Measurements from ENCODE around the gene PRORP. TPM values are rescaled to one million over a fixed set of nuclear protein-coding genes. Genes with fewer than 3 reads are reported as not detected.
A peak's percentile ranks its signal among the peaks of the same experiment; 100 is the strongest.

Gene PRORP
- total and polyA plus RNA-seq, 2 experiments from 2014 or later: 28.8 to 50.4 TPM

DNA sequence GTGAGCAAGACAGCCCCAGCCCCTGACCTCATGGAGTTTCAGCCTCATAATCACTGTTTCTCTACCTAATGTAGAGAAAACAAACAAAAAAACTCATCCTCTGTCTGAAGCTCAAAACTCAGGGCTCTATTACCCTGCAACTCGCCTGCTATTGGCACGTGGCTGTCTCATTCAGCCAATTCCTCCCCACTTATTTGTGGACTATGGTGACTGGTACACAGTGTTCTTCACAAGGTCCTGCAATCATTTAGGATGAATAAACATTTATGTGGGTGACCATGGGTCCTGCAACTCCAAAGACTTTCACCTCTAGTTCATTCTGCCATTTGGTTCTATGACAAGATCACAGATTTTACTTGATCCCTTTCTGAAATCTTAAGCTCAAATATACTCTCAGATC lies 5.2 kb upstream of the PRORP start (continued):
- TF ChIP-seq, protein P1, sequence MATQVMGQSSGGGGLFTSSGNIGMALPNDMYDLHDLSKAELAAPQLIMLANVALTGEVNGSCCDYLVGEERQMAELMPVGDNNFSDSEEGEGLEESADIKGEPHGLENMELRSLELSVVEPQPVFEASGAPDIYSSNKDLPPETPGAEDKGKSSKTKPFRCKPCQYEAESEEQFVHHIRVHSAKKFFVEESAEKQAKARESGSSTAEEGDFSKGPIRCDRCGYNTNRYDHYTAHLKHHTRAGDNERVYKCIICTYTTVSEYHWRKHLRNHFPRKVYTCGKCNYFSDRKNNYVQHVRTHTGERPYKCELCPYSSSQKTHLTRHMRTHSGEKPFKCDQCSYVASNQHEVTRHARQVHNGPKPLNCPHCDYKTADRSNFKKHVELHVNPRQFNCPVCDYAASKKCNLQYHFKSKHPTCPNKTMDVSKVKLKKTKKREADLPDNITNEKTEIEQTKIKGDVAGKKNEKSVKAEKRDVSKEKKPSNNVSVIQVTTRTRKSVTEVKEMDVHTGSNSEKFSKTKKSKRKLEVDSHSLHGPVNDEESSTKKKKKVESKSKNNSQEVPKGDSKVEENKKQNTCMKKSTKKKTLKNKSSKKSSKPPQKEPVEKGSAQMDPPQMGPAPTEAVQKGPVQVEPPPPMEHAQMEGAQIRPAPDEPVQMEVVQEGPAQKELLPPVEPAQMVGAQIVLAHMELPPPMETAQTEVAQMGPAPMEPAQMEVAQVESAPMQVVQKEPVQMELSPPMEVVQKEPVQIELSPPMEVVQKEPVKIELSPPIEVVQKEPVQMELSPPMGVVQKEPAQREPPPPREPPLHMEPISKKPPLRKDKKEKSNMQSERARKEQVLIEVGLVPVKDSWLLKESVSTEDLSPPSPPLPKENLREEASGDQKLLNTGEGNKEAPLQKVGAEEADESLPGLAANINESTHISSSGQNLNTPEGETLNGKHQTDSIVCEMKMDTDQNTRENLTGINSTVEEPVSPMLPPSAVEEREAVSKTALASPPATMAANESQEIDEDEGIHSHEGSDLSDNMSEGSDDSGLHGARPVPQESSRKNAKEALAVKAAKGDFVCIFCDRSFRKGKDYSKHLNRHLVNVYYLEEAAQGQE (IDR thresholded peaks at IDR 0.05; ENCODE audit: unreplicated experiment): no peak
- no peak for TF ChIP-seq NANOG (IDR thresholded peaks at IDR 0.05; ENCODE audit: borderline replicate concordance)
- TF ChIP-seq, protein P2, sequence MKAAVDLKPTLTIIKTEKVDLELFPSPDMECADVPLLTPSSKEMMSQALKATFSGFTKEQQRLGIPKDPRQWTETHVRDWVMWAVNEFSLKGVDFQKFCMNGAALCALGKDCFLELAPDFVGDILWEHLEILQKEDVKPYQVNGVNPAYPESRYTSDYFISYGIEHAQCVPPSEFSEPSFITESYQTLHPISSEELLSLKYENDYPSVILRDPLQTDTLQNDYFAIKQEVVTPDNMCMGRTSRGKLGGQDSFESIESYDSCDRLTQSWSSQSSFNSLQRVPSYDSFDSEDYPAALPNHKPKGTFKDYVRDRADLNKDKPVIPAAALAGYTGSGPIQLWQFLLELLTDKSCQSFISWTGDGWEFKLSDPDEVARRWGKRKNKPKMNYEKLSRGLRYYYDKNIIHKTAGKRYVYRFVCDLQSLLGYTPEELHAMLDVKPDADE (IDR thresholded peaks at IDR 0.05): no peak
- TF ChIP-seq EZH2 (IDR thresholded peaks at IDR 0.05; ENCODE audit: low read depth, unreplicated experiment): no peak
- no peak for TF ChIP-seq EZH2phosphoT487 (IDR thresholded peaks at IDR 0.05; ENCODE audit: unreplicated experiment)
- no peak for TF ChIP-seq ZNF331 (CRISPR knock-in tag; IDR thresholded peaks at IDR 0.05; ENCODE audit: low read depth)
- no peak for TF ChIP-seq POLR2AphosphoS5 (IDR thresholded peaks at IDR 0.05; ENCODE audit: low read depth)

DNA sequence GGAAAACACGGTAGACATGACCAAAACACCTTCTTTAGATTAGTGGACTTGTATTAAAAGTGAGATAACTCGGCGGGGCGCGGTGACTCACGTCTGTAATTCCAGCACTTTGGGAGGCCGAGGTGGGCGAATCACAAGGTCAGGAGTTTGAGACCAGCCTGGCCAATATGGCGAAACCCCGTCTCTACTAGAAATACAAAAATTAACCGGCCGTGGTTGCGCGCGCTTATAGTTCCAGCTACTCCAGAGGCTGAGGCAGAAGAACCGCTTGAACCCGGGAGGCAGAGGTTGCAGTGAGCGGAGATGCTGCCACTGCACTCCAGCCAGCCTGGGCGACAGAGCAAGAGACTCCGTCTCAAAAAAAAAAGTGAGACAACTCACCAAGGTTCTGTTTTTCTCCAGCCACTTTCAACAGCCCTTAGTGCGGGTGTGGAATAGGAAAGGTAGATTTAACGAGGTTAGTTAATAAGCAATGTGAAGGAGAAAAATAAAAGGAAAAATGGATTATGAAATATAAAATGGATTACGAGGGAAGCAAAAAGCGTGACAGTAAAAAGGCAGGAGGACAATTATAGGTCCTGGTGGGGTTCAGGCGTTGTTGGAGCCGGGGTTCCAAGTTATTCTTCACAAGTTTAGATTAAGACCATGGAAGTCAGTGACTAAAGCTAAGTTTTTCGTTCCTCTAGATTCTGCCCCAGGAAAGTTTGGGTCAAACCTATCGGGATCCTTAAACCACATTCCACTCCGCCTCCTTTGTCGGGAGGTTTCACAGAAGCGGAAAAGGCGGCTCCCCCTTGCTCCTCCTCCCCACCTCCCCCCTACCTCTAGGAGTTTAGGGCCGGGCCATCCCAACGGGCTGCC lies 1.1 kb upstream of the PRORP start:
- H3K9me3 Mint-ChIP-seq: no peaks in the 10 kb centered on the region
- H3K9me2 ChIP-seq (ENCODE audit: insufficient read depth): no peaks in the 10 kb centered on the region
- peaks cover 10% of the 10 kb centered on the region for H3K36me3 Mint-ChIP-seq (ENCODE audit: low read depth)
- H3K4me3 ChIP-seq: peak overlapping the region; percentile 77
- H2AFZ ChIP-seq: peak overlapping the region; percentile 30
- H3K27ac Mint-ChIP-seq: peak overlapping the region; percentile 100
- no peaks in the 10 kb centered on the region for H3K27me3 ChIP-seq (ENCODE audit: insufficient read depth)
- H3K36me3 ChIP-seq (ENCODE audit: insufficient read depth): no peaks in the 10 kb centered on the region
- H3K4me3 Mint-ChIP-seq: peak overlapping the region; percentile 96
- no peaks in the 10 kb centered on the region for H4K20me1 ChIP-seq (replicated peaks; ENCODE audit: insufficient read depth)
- peak overlapping the region; percentile 84 for H3K4me2 ChIP-seq
- H3K79me2 ChIP-seq (replicated peaks; ENCODE audit: insufficient read depth): peaks cover 25% of the 10 kb centered on the region; the same call in 1 of the 2 replicates
- H3K27me3 Mint-ChIP-seq (ENCODE audit: insufficient read depth, low read depth, poor library complexity): peaks cover 9% of the 10 kb centered on the region
- peak; percentile 72 for TF ChIP-seq POLR2AphosphoS5 (IDR thresholded peaks at IDR 0.05; ENCODE audit: low read depth)
- no peak for TF ChIP-seq ZNF462 (CRISPR knock-in tag; IDR thresholded peaks at IDR 0.05)
- TF ChIP-seq STAT1 (IDR thresholded peaks at IDR 0.05; ENCODE audit: unreplicated experiment): no peak
- peak overlapping the region; percentile 98 for H3K27ac ChIP-seq (ENCODE audit: low read depth)
- no peak for DNase-seq (ENCODE audit: low spot score)
- H3F3A ChIP-seq (replicated peaks; ENCODE audit: low read depth): no peaks in the 10 kb centered on the region
- no peak for ATAC-seq
- peaks cover 9% of the 10 kb centered on the region; the same call in 1 of the 2 replicates for H3K4me1 ChIP-seq (ENCODE audit: insufficient read depth)
- peaks cover 14% of the 10 kb centered on the region for H3K4me1 Mint-ChIP-seq
